Fibroblast of lung (primary cell): ENCODE measurements around the gene LOC128125822.

ENCODE experiments used
- CTCF ChIP-seq, 2 donors: IDR thresholded peaks in 1 of 2; conservative IDR thresholded peaks in 1 of 2; 1 replicate in 1 of 2; 2 replicates in 1 of 2; pipeline ENCODE4 v1.5.1; 2011 to 2012; ENCODE audit warnings: low read length in 2 of 2, control low read depth in 1 of 2, inconsistent platforms in 1 of 2, low read depth in 1 of 2, mild to moderate bottlenecking in 1 of 2
- EZH2 ChIP-seq: IDR thresholded peaks from 2 replicates; pipeline ENCODE4 v1.5.1; 2012; ENCODE audit warnings: low read length, control low read depth, mild to moderate bottlenecking; ENCODE audit errors: missing control alignments

GRCh38 chr6:63597141-63598048, 25.1 kb downstream of the LOC128125822 start:
- TF ChIP-seq CTCF (conservative IDR thresholded peaks at IDR 0.05 in 1 of 2, IDR thresholded peaks at IDR 0.05 in 1 of 2; ENCODE audit: low read depth in 1 of 2, low read length in 2 of 2) (no peak), EZH2 (no peak)
